HepG2 (cell line): ENCODE measurements around the gene SAMD13. TPM values are rescaled to one million over a fixed set of nuclear protein-coding genes. Genes with fewer than 3 reads are reported as not detected.

Source experiments
- ATAC-seq: fragments of 200-7000 bp; cut with Tn5 transposase; 3 replicates; pipeline ENCODE4 v1.9.1; 2020; ENCODE audit warnings: mild to moderate bottlenecking, moderate library complexity
- BruUV-seq: library from RNA; stranded (reverse); fragments of 400-500 nt; replicated peaks from 2 replicates; lab custom pipeline; 2021; lab: Mats Ljungman, UMichigan
- CTCF ChIA-PET: fragments of 300-600 bp; formaldehyde crosslinking; extraction: SDS; loops from one replicate; lab custom pipeline; 2021; ENCODE audit warnings: low total read pairs, inconsistent platforms, low intra/inter-chr PET ratio; lab: Yijun Ruan, JAX
- POLR2A ChIA-PET: fragments of 350-600 bp; sonication (Branson Sonifier 250); formaldehyde crosslinking; loops from one replicate; lab custom pipeline; 2020; ENCODE audit warnings: antibody characterized with exemption, inconsistent platforms; lab: Yijun Ruan, JAX
- DNase-seq: peaks from one replicate; pipeline ENCODE4 v3.0.0-alpha.2; 2015; ENCODE audit warnings: low spot score
- FAIRE-seq: peaks from 3 replicates; lab custom pipeline; 2011; peaks lifted over from hg19 to GRCh38; lab: Jason Lieb, UNC
- H2AFZ ChIP-seq: one replicate; pipeline ENCODE4 v1.6.1; 2011; ENCODE audit warnings: low read length, inconsistent platforms
- H3K27ac ChIP-seq: fragments of 300-600 bp; 3 replicates; pipeline ENCODE4 v1.8.0; 2011; ENCODE audit warnings: mixed run types, mild to moderate bottlenecking, mixed read lengths, low read length, inconsistent platforms; ENCODE audit not compliant: insufficient read depth; ENCODE audit errors: extremely low read length
- H3K27me3 ChIP-seq, 2 experiments: fragments of 200-600 bp in 1 of 2; 2 replicates in 1 of 2; 3 replicates in 1 of 2; pipeline versions ENCODE4 v1.6.0 to v1.8.0; 2011; ENCODE audit warnings: low read length in 2 of 2, mild to moderate bottlenecking in 2 of 2, moderate library complexity in 2 of 2, inconsistent platforms in 1 of 2; ENCODE audit not compliant: insufficient read depth in 2 of 2, control insufficient read depth in 1 of 2
- H3K36me3 ChIP-seq, 2 experiments: fragments of 200-600 bp in 1 of 2; replicated peaks in 1 of 2; 2 replicates in 1 of 2; 3 replicates in 1 of 2; pipeline versions ENCODE4 v1.5.1 to v1.8.0; 2011; ENCODE audit warnings: low read length in 2 of 2, inconsistent platforms in 1 of 2; ENCODE audit not compliant: insufficient read depth in 2 of 2, control insufficient read depth in 1 of 2
- H3K4me1 ChIP-seq: 2 replicates; pipeline ENCODE4 v1.5.1; 2012; ENCODE audit warnings: low read length, inconsistent platforms; ENCODE audit not compliant: insufficient read depth
- H3K4me2 ChIP-seq: 2 replicates; pipeline ENCODE4 v1.6.0; 2011; ENCODE audit warnings: low read depth, low read length, inconsistent platforms
- H3K4me3 ChIP-seq, 3 experiments: fragments of 200-600 bp in 1 of 3; sonication (generic), shearing (Covaris generic) in 1 of 3; replicated peaks in 1 of 3; 2 replicates each; pipeline ENCODE4 v1.5.1; 2011 to 2016; ENCODE audit warnings: low read length in 3 of 3, inconsistent platforms in 2 of 3, low read depth in 2 of 3, mild to moderate bottlenecking in 2 of 3, control low read depth in 1 of 3, mixed read lengths in 1 of 3; ENCODE audit not compliant: insufficient read depth in 1 of 3
- H3K79me2 ChIP-seq: one replicate; pipeline ENCODE4 v1.6.1; 2011; ENCODE audit warnings: low read length, inconsistent platforms; ENCODE audit not compliant: insufficient read depth
- H3K9ac ChIP-seq: 2 replicates; pipeline ENCODE4 v1.6.0; 2011; ENCODE audit warnings: mild to moderate bottlenecking, low read depth, low read length, inconsistent platforms; ENCODE audit not compliant: insufficient read depth
- H3K9me3 ChIP-seq: 2 replicates; pipeline ENCODE4 v1.5.1; 2012; ENCODE audit warnings: mild to moderate bottlenecking, low read length
- H4K20me1 ChIP-seq: 2 replicates; pipeline ENCODE4 v1.6.0; 2011; ENCODE audit warnings: inconsistent platforms, mild to moderate bottlenecking, low read length, moderate library complexity; ENCODE audit not compliant: insufficient read depth
- ATF7 ChIP-seq, 2 experiments: fragments of 450-650 bp in 1 of 2; sonication (generic) in 1 of 2; formaldehyde crosslinking in 1 of 2; IDR thresholded peaks; 2 replicates each; pipeline versions ENCODE4 v1.4.0 to v1.6.1; 2016 to 2020; ENCODE audit warnings: antibody characterized with exemption in 1 of 2, mild to moderate bottlenecking in 1 of 2, missing genetic modification reagents in 1 of 2
- DNMT3B ChIP-seq: conservative IDR thresholded peaks from 2 replicates; pipeline ENCODE4 v1.6.1; 2016; ENCODE audit warnings: missing biosample characterization, control low read depth
- ELF1 ChIP-seq: sonication (generic); formaldehyde crosslinking; IDR thresholded peaks from 2 replicates; pipeline ENCODE4 v1.4.0; 2020; ENCODE audit warnings: missing genetic modification reagents
- HOXA5 ChIP-seq: sonication (generic); formaldehyde crosslinking; IDR thresholded peaks from 2 replicates; pipeline ENCODE4 v1.4.0; 2020; ENCODE audit warnings: missing genetic modification reagents
- IKZF1 ChIP-seq: fragments of 450-650 bp; IDR thresholded peaks from 2 replicates; pipeline ENCODE4 v1.7.1; 2016
- MIER3 ChIP-seq: IDR thresholded peaks from 2 replicates; pipeline ENCODE4 v1.6.1; 2016; ENCODE audit warnings: missing compliant biosample characterization, borderline replicate concordance
- RORA ChIP-seq: sonication (generic); formaldehyde crosslinking; IDR thresholded peaks from 2 replicates; pipeline ENCODE4 v1.5.0; 2020; ENCODE audit warnings: mild to moderate bottlenecking, missing genetic modification reagents, moderate library complexity
- U2AF1 ChIP-seq: fragments of 200-400 bp; formaldehyde crosslinking; optimal IDR thresholded peaks from 2 replicates; pipeline ENCODE3; 2017; ENCODE audit warnings: mild to moderate bottlenecking, low read depth, low read length
- ZNF143 ChIP-seq: sonication (generic); formaldehyde crosslinking; IDR thresholded peaks from 2 replicates; pipeline ENCODE4 v1.4.0; 2020; ENCODE audit warnings: missing genetic modification reagents
- ZNF331 ChIP-seq: sonication (generic); formaldehyde crosslinking; IDR thresholded peaks from 2 replicates; pipeline ENCODE4 v1.4.0; 2020; ENCODE audit warnings: missing genetic modification reagents
- WGBS: methylation state at CpG from one replicate; pipeline ENCODE4 v1.1.6; 2017; ENCODE audit warnings: low lambda C conversion rate; 5-methylcytosine and 5-hydroxymethylcytosine counted together
- in situ Hi-C: cut with HindIII; loops from 2 replicates; pipeline ENCODE4 v1.10.0; 2017; ENCODE audit warnings: low pct_unique_long_range_greater_than_20kb; ENCODE audit not compliant: extremely low pct_ligation_motif_present
- intact Hi-C: fragments of 100-400 bp; cut with micrococcal nuclease; formaldehyde crosslinking; loops from one replicate; pipeline ENCODE4 v1.10.0; 2022; ENCODE audit not compliant: unreplicated experiment
- polyA plus RNA-seq, 8 experiments: library from polyadenylated mRNA; depleted of rRNA in 3 of 8; stranded (reverse) in 7 of 8; unstranded in 1 of 8; fragments of >200 nt; fragmentation: Illumina TruSeq in 4 of 8; extraction: Trizol in 4 of 8; gene quantifications; 2 replicates each; pipeline versions ENCODE4 v1.2.1 to v1.2.3, GENCODE V29; 2011 to 2016; ENCODE audit warnings: low read depth in 4 of 8, missing spikeins in 1 of 8, mixed read lengths in 1 of 8; ENCODE audit not compliant: insufficient read depth in 1 of 8
- total RNA-seq, 5 experiments: library from RNA; depleted of rRNA; stranded (reverse); fragments of >200 nt; fragmentation: Illumina TruSeq; extraction: Trizol; gene quantifications; 2 replicates each; pipeline ENCODE4 v1.2.3, GENCODE V29; 2016; ENCODE audit warnings: low read depth in 1 of 5
- TF ChIP-seq, protein P1 (sequence below): sonication (generic); formaldehyde crosslinking; IDR thresholded peaks from 2 replicates; pipeline ENCODE4 v1.4.0; 2020; ENCODE audit warnings: missing genetic modification reagents, borderline replicate concordance
- TF ChIP-seq, protein P2 (sequence below): sonication (generic); formaldehyde crosslinking; IDR thresholded peaks from 2 replicates; pipeline ENCODE4 v1.4.0; 2020; ENCODE audit warnings: missing genetic modification reagents
- TF ChIP-seq, protein P3 (sequence below): IDR thresholded peaks from 2 replicates; pipeline ENCODE4 v1.6.1; 2012; ENCODE audit warnings: low read length, improper control_type of control experiment
- TF ChIP-seq, protein P4 (sequence below): sonication (generic); formaldehyde crosslinking; IDR thresholded peaks from 2 replicates; pipeline ENCODE4 v1.4.0; 2020; ENCODE audit warnings: missing genetic modification reagents
- TF ChIP-seq, protein P5 (sequence below): sonication (generic); formaldehyde crosslinking; IDR thresholded peaks from 2 replicates; pipeline ENCODE4 v1.8.0; 2022; ENCODE audit warnings: missing genetic modification reagents, mild to moderate bottlenecking, borderline replicate concordance

Gene SAMD13
- total and polyA plus RNA-seq, 2 of the 13 experiments (the other 11 are each of a cell fraction or from before 2014, with no cell fraction given), result 0.09 to 0.18 TPM

DNA sequence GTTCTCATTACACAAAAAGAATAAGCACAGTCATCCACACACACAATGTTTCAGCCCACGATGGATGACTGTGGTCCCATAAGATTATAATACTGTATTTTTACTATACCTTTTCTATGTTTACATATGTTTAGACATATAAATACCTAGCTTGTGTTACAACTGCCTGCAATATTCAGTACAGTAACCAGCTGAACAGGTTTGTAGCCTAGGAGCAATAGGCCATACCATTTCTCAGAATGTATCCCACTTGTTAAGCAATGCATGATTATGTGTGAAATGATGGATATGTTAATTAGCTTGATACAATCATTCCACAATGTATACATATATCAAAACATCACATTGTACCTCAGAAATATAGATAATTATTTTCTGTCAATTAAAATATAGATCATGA, 33.2 kb upstream of the SAMD13 start:
- no peaks in the 10 kb centered on the region for H3K27me3 ChIP-seq
- no peak for ATAC-seq
- H3K9ac ChIP-seq, result no peak overlapping the region
- BruUV-seq, result no TSS peak
- H3K4me3 ChIP-seq, result no peak overlapping the region
- no peaks in the 10 kb centered on the region for H3K79me2 ChIP-seq
- 62% methylated on average over 1 of the region's 1 CpG for WGBS
- intact Hi-C loops (no loop called here), in situ Hi-C loops (no loop called here)
- POLR2A ChIA-PET, result no interaction called here
- no peaks in the 10 kb centered on the region for H3K9me3 ChIP-seq
- H3K36me3 ChIP-seq, result no peaks in the 10 kb centered on the region
- no peak overlapping the region for H3K4me2 ChIP-seq
- no peak for FAIRE-seq
- H3K4me1 ChIP-seq, result peaks cover 8% of the 10 kb centered on the region; the same call in 1 of the 2 replicates
- no peak for DNase-seq
- CTCF ChIA-PET, result no interaction called here
- no peak overlapping the region for H3K27ac ChIP-seq
- no peak overlapping the region for H2AFZ ChIP-seq
- no peaks in the 10 kb centered on the region for H4K20me1 ChIP-seq
- TF ChIP-seq RORA (CRISPR knock-in tag) (no peak), ZNF143 (no peak), MIER3 (CRISPR knock-in tag) (no peak), HOXA5 (CRISPR knock-in tag) (no peak), U2AF1 (no peak), ZNF331 (CRISPR knock-in tag) (no peak), IKZF1 (no peak), DNMT3B (no peak), ELF1 (no peak), ATF7 (IDR thresholded peaks at IDR 0.05) (no peak), ATF7 (CRISPR knock-in tag; IDR thresholded peaks at IDR 0.05) (no peak)
- TF ChIP-seq, protein P1, sequence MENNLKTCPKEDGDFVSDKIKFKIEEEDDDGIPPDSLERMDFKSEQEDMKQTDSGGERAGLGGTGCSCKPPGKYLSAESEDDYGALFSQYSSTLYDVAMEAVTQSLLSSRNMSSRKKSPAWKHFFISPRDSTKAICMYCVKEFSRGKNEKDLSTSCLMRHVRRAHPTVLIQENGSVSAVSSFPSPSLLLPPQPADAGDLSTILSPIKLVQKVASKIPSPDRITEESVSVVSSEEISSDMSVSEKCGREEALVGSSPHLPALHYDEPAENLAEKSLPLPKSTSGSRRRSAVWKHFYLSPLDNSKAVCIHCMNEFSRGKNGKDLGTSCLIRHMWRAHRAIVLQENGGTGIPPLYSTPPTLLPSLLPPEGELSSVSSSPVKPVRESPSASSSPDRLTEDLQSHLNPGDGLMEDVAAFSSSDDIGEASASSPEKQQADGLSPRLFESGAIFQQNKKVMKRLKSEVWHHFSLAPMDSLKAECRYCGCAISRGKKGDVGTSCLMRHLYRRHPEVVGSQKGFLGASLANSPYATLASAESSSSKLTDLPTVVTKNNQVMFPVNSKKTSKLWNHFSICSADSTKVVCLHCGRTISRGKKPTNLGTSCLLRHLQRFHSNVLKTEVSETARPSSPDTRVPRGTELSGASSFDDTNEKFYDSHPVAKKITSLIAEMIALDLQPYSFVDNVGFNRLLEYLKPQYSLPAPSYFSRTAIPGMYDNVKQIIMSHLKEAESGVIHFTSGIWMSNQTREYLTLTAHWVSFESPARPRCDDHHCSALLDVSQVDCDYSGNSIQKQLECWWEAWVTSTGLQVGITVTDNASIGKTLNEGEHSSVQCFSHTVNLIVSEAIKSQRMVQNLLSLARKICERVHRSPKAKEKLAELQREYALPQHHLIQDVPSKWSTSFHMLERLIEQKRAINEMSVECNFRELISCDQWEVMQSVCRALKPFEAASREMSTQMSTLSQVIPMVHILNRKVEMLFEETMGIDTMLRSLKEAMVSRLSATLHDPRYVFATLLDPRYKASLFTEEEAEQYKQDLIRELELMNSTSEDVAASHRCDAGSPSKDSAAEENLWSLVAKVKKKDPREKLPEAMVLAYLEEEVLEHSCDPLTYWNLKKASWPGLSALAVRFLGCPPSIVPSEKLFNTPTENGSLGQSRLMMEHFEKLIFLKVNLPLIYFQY (CRISPR knock-in tag), result no peak
- TF ChIP-seq, protein P2, sequence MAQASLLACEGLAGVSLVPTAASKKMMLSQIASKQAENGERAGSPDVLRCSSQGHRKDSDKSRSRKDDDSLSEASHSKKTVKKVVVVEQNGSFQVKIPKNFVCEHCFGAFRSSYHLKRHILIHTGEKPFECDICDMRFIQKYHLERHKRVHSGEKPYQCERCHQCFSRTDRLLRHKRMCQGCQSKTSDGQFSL (CRISPR knock-in tag), result no peak
- TF ChIP-seq, protein P3, sequence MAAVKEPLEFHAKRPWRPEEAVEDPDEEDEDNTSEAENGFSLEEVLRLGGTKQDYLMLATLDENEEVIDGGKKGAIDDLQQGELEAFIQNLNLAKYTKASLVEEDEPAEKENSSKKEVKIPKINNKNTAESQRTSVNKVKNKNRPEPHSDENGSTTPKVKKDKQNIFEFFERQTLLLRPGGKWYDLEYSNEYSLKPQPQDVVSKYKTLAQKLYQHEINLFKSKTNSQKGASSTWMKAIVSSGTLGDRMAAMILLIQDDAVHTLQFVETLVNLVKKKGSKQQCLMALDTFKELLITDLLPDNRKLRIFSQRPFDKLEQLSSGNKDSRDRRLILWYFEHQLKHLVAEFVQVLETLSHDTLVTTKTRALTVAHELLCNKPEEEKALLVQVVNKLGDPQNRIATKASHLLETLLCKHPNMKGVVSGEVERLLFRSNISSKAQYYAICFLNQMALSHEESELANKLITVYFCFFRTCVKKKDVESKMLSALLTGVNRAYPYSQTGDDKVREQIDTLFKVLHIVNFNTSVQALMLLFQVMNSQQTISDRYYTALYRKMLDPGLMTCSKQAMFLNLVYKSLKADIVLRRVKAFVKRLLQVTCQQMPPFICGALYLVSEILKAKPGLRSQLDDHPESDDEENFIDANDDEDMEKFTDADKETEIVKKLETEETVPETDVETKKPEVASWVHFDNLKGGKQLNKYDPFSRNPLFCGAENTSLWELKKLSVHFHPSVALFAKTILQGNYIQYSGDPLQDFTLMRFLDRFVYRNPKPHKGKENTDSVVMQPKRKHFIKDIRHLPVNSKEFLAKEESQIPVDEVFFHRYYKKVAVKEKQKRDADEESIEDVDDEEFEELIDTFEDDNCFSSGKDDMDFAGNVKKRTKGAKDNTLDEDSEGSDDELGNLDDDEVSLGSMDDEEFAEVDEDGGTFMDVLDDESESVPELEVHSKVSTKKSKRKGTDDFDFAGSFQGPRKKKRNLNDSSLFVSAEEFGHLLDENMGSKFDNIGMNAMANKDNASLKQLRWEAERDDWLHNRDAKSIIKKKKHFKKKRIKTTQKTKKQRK, result no peak
- TF ChIP-seq, protein P4, sequence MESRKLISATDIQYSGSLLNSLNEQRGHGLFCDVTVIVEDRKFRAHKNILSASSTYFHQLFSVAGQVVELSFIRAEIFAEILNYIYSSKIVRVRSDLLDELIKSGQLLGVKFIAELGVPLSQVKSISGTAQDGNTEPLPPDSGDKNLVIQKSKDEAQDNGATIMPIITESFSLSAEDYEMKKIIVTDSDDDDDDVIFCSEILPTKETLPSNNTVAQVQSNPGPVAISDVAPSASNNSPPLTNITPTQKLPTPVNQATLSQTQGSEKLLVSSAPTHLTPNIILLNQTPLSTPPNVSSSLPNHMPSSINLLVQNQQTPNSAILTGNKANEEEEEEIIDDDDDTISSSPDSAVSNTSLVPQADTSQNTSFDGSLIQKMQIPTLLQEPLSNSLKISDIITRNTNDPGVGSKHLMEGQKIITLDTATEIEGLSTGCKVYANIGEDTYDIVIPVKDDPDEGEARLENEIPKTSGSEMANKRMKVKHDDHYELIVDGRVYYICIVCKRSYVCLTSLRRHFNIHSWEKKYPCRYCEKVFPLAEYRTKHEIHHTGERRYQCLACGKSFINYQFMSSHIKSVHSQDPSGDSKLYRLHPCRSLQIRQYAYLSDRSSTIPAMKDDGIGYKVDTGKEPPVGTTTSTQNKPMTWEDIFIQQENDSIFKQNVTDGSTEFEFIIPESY (CRISPR knock-in tag), result no peak
- TF ChIP-seq, protein P5, sequence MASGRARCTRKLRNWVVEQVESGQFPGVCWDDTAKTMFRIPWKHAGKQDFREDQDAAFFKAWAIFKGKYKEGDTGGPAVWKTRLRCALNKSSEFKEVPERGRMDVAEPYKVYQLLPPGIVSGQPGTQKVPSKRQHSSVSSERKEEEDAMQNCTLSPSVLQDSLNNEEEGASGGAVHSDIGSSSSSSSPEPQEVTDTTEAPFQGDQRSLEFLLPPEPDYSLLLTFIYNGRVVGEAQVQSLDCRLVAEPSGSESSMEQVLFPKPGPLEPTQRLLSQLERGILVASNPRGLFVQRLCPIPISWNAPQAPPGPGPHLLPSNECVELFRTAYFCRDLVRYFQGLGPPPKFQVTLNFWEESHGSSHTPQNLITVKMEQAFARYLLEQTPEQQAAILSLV (CRISPR knock-in tag), result no peak
